ENCODE results near the gene THBS1.

GRCh38 chr15:39625451-39625850 is 44.6 kb downstream of the THBS1 start:
- TF ChIP-seq CTCF (IDR thresholded peaks at IDR 0.05), result no peak
- TF ChIP-seq POLR2A (IDR thresholded peaks at IDR 0.05), result no peak
